ENCODE data around the gene CSNK1G3.

- TF ChIP-seq, protein P1, sequence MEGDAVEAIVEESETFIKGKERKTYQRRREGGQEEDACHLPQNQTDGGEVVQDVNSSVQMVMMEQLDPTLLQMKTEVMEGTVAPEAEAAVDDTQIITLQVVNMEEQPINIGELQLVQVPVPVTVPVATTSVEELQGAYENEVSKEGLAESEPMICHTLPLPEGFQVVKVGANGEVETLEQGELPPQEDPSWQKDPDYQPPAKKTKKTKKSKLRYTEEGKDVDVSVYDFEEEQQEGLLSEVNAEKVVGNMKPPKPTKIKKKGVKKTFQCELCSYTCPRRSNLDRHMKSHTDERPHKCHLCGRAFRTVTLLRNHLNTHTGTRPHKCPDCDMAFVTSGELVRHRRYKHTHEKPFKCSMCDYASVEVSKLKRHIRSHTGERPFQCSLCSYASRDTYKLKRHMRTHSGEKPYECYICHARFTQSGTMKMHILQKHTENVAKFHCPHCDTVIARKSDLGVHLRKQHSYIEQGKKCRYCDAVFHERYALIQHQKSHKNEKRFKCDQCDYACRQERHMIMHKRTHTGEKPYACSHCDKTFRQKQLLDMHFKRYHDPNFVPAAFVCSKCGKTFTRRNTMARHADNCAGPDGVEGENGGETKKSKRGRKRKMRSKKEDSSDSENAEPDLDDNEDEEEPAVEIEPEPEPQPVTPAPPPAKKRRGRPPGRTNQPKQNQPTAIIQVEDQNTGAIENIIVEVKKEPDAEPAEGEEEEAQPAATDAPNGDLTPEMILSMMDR (IDR thresholded peaks at IDR 0.05) = no peak
- no peak for TF ChIP-seq POLR2A (IDR thresholded peaks at IDR 0.05)
Observed at GRCh38 chr5:123585871-123586270, 73.9 kb downstream of the CSNK1G3 start.
